PC-9 (cell line): ENCODE measurements around the gene EPHB2. TPM values are rescaled to one million over a fixed set of nuclear protein-coding genes. Genes with fewer than 3 reads are reported as not detected.

ENCODE experiments used
- BruUV-seq: library from RNA; stranded (reverse); fragments of 400-500 nt; replicated peaks from 2 replicates; lab custom pipeline; 2021; lab: Mats Ljungman, UMichigan
- CTCF ChIA-PET: fragments of 300-600 bp; sonication (Branson Sonifier 250); formaldehyde crosslinking; loops from one replicate; lab custom pipeline; 2022; ENCODE audit warnings: antibody characterized with exemption; lab: Charles Lee
- POLR2A ChIA-PET: fragments of 300-600 bp; sonication (Branson Sonifier 250); formaldehyde crosslinking; loops from one replicate; lab custom pipeline; 2022; ENCODE audit warnings: antibody characterized with exemption; ENCODE audit not compliant: unreplicated experiment; lab: Charles Lee
- DNase-seq, 2 experiments: peaks; one replicate each; pipeline versions ENCODE4 v3.0.0 to v3.0.0-alpha.2; 2015 to 2022; ENCODE audit warnings: mixed read lengths in 1 of 2
- H2AFZ ChIP-seq: fragments of 200-600 bp; sonication (generic); 2 replicates; pipeline ENCODE4 v1.8.1; 2017; ENCODE audit warnings: antibody characterized with exemption
- H3F3A ChIP-seq: fragments of 200-600 bp; sonication (generic); 2 replicates; pipeline ENCODE4 v1.8.1; 2017; ENCODE audit warnings: antibody characterized with exemption, mild to moderate bottlenecking, low read depth; ENCODE audit not compliant: insufficient read depth
- H3K27ac ChIP-seq: fragments of 200-600 bp; sonication (generic); 2 replicates; pipeline ENCODE4 v1.6.1; 2016; ENCODE audit warnings: mixed run types
- H3K27me3 ChIP-seq: fragments of 200-600 bp; sonication (generic); 2 replicates; pipeline ENCODE4 v1.6.1; 2016; ENCODE audit warnings: low read depth, mixed run types; ENCODE audit not compliant: insufficient read depth
- H3K36me3 ChIP-seq: fragments of 200-600 bp; sonication (generic); 2 replicates; pipeline ENCODE4 v1.6.1; 2016; ENCODE audit warnings: low read depth, mixed run types
- H3K4me1 ChIP-seq: fragments of 200-600 bp; sonication (generic); replicated peaks from 2 replicates; pipeline ENCODE4 v1.6.1; 2016; ENCODE audit warnings: mixed run types; ENCODE audit not compliant: insufficient read depth
- H3K4me2 ChIP-seq: fragments of 200-600 bp; sonication (generic); 2 replicates; pipeline ENCODE4 v1.6.1; 2017; ENCODE audit warnings: mixed run types
- H3K4me3 ChIP-seq: fragments of 200-600 bp; sonication (generic); 2 replicates; pipeline ENCODE4 v1.6.1; 2016; ENCODE audit warnings: mixed run types
- H3K79me2 ChIP-seq: fragments of 200-600 bp; sonication (generic); 2 replicates; pipeline ENCODE4 v1.6.1; 2017; ENCODE audit warnings: low read depth, mixed run types
- H3K9me2 ChIP-seq: fragments of 200-600 bp; sonication (generic); 2 replicates; pipeline ENCODE4 v1.8.1; 2017; ENCODE audit warnings: mild to moderate bottlenecking; ENCODE audit not compliant: insufficient read depth
- H3K9me3 ChIP-seq: fragments of 200-600 bp; sonication (generic); 2 replicates; pipeline ENCODE4 v1.8.1; 2016; ENCODE audit warnings: low read depth; ENCODE audit not compliant: insufficient read depth
- H4K20me1 ChIP-seq: fragments of 200-600 bp; sonication (generic); 2 replicates; pipeline ENCODE4 v1.8.1; 2017; ENCODE audit not compliant: insufficient read depth
- EZH2 ChIP-seq: fragments of 200-600 bp; sonication (generic); IDR thresholded peaks from 2 replicates; pipeline ENCODE4 v1.8.0; 2017; ENCODE audit warnings: antibody characterized with exemption, low read depth
- intact Hi-C: fragments of 100-400 bp; cut with micrococcal nuclease; formaldehyde crosslinking; loops from one replicate; pipeline ENCODE4 v1.10.0; 2022; ENCODE audit not compliant: unreplicated experiment
- total RNA-seq: library from RNA; stranded (reverse); gene quantifications from 2 replicates; pipeline ENCODE4 v1.2.3, GENCODE V29; 2021
- TF ChIP-seq, protein P1 (sequence below): fragments of 200-600 bp; sonication (generic); conservative IDR thresholded peaks from 2 replicates; pipeline ENCODE4 v1.6.1; 2017; ENCODE audit warnings: mixed run types, antibody characterized with exemption, mild to moderate bottlenecking, moderate library complexity

The EPHB2 gene
- total RNA-seq, 1 experiment from 2014 or later = 26.7 TPM

DNA sequence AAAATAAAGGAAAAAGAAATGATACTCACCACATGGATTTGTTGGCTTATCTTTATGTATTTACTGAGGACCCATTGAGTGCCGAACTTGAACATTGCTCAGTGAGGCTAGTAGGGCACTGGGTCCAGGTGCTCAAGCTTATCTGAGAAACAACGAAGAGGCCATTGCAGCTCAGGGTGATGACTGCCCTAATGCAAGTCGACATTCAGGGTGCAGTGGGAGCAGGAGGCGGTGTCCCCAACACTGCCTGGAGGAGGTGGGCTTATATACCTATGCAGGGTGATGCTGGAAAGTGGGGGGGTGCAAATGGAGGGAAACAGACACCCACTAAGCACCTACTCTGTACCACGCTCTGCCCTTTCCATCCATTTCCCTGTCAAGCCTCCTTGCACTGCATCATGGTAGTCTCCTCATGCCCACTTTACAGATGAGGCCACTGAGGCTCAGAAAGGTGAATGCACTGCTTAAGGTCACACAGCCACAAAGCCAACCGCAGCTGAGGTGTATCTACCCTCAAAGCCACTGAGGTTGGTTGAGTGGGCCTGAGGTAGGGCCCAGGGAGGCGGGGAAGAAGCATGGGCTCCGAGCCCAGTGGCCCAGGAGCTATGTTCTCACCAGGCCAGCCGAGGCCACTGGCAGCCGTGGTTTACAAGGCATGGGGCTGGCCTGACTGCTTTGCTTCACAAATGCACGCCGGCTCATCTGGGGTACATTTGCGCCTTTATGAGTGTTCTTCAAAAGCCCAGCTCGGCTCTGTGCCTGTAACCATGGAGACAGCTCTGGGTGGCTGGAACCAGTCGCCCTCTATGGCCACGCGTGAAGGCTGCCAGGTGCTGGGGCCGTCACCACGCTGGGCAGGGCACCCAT lies 103.8 kb downstream of the EPHB2 start:
- Histone ChIP-seq H2AFZ (no peak overlapping the region), H3F3A (no peaks in the 10 kb centered on the region), H3K9me3 (no peaks in the 10 kb centered on the region), H3K4me2 (no peak overlapping the region), H3K36me3 (no peaks in the 10 kb centered on the region), H3K4me3 (no peak overlapping the region), H4K20me1 (no peaks in the 10 kb centered on the region), H3K4me1 (peaks cover 8% of the 10 kb centered on the region; the same call in 1 of the 2 replicates), H3K79me2 (no peaks in the 10 kb centered on the region), H3K27ac (no peak overlapping the region), H3K27me3 (no peaks in the 10 kb centered on the region), H3K9me2 (no peaks in the 10 kb centered on the region)
- BruUV-seq = no TSS peak
- DNase-seq = no peak
- intact Hi-C loops = no loop called here
- TF ChIP-seq, protein P1, sequence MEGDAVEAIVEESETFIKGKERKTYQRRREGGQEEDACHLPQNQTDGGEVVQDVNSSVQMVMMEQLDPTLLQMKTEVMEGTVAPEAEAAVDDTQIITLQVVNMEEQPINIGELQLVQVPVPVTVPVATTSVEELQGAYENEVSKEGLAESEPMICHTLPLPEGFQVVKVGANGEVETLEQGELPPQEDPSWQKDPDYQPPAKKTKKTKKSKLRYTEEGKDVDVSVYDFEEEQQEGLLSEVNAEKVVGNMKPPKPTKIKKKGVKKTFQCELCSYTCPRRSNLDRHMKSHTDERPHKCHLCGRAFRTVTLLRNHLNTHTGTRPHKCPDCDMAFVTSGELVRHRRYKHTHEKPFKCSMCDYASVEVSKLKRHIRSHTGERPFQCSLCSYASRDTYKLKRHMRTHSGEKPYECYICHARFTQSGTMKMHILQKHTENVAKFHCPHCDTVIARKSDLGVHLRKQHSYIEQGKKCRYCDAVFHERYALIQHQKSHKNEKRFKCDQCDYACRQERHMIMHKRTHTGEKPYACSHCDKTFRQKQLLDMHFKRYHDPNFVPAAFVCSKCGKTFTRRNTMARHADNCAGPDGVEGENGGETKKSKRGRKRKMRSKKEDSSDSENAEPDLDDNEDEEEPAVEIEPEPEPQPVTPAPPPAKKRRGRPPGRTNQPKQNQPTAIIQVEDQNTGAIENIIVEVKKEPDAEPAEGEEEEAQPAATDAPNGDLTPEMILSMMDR = no peak
- TF ChIP-seq EZH2 = no peak
- POLR2A ChIA-PET = no interaction called here
- CTCF ChIA-PET = no interaction called here

DNA sequence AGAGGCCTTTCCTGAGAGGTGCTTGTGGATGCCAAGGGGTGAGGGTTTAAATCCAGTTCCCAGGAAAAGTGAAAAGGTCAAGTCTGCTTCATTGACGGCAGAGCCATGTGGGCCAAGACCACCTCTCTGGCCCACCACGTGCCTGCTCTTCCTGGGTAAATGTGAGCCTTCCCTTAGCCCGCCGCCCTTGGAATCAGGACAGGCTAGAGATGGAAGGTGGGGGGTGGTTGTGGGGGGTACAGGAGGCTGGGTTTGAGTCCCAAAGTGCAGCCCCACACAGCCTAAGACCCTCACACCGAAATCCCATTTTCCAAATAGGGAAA lies 104.4 kb downstream of the EPHB2 start:
- Histone ChIP-seq H3K27me3 (no peaks in the 10 kb centered on the region), H3K27ac (no peak overlapping the region), H3K9me3 (no peaks in the 10 kb centered on the region), H3K9me2 (no peaks in the 10 kb centered on the region), H2AFZ (no peak overlapping the region), H3F3A (no peaks in the 10 kb centered on the region), H3K4me3 (no peak overlapping the region), H3K79me2 (no peaks in the 10 kb centered on the region), H3K4me2 (no peak overlapping the region), H3K4me1 (peaks cover 8% of the 10 kb centered on the region; the same call in 1 of the 2 replicates), H4K20me1 (no peaks in the 10 kb centered on the region), H3K36me3 (no peaks in the 10 kb centered on the region)
- BruUV-seq = no TSS peak
- TF ChIP-seq, protein P1 = no peak
- TF ChIP-seq EZH2 = no peak
- ChIA-PET POLR2A (no interaction called here), CTCF (no interaction called here)
- no peak for DNase-seq
- intact Hi-C loops = no loop called here

DNA sequence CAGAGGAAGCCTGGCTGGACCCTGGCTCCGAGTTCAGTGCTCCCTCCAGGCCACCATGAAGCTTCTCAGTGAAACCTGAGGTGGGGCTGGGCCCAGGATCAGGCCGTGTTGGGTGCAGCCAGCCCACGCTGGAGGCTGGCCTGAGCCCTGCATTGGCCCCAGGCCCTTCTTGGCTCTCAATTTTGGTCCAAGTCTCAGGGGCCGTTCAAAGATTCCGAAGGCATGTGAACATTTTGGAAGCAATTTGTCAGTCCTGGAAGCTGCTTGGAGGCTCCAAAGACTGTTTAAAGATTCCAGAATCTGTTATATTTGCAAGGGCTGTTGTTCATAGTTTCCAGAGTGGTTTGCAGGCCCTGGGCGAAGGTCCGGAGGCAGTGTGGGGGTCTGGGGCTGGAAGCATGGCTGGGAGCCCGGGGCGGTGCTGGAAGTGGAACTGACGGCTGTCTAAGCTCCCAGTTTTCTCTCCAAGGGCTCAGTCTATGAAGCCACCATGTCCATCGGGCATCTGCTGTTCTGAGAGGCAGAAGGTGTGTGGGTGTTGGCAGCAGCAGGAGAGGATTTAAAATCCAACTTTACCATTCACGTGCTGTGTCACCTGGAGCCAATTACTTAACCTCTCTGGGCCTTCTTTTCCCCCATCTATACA lies 104.9 kb downstream of the EPHB2 start:
- Histone ChIP-seq H3K79me2 (no peaks in the 10 kb centered on the region), H3K27ac (no peak overlapping the region), H3K4me2 (no peak overlapping the region), H3K4me1 (peaks cover 8% of the 10 kb centered on the region; the same call in 1 of the 2 replicates), H3K9me2 (no peaks in the 10 kb centered on the region), H3K9me3 (no peaks in the 10 kb centered on the region), H4K20me1 (no peaks in the 10 kb centered on the region), H3K27me3 (no peaks in the 10 kb centered on the region), H3K4me3 (no peak overlapping the region), H2AFZ (no peak overlapping the region), H3F3A (no peaks in the 10 kb centered on the region), H3K36me3 (no peaks in the 10 kb centered on the region)
- no TSS peak for BruUV-seq
- intact Hi-C loops = no loop called here
- CTCF ChIA-PET = no interaction called here
- POLR2A ChIA-PET = no interaction called here
- TF ChIP-seq, protein P1 = no peak
- TF ChIP-seq EZH2 = no peak
- no peak for DNase-seq
